Measurements from ENCODE around the gene SLFN12L.
A peak's percentile ranks its signal among the peaks of the same experiment; 100 is the strongest.
"Not testable (repeated sequence)": the region's sequence is repeated elsewhere in the genome, so short reads cannot be mapped to it uniquely, and the experiment has no call there.

Gene SLFN12L

DNA sequence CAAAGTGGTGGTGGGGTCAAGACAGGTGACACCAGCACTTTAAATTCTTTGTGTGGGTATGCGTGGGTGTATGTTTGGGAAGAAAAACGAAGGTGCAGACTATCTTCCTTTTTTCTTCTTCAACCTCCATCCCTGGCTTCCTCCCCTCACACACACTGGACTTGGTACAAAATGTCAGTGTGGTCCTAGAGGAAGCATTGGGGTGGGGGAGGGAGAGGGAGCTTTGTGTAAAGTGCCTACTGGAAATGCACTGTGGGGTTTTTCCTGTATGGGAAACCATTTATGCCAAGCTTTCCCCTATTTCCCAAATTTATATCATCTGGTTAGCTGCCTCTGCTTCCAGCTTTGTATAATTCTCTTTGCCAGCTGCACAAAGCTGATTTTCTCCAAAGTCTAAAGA is 44.4 kb downstream of the SLFN12L start:
- DNase-seq: no peak

- no peak for DNase-seq
These were observed 46.1 kb downstream of the SLFN12L start for GRCh38 chr17:35491417-35491816.

DNA sequence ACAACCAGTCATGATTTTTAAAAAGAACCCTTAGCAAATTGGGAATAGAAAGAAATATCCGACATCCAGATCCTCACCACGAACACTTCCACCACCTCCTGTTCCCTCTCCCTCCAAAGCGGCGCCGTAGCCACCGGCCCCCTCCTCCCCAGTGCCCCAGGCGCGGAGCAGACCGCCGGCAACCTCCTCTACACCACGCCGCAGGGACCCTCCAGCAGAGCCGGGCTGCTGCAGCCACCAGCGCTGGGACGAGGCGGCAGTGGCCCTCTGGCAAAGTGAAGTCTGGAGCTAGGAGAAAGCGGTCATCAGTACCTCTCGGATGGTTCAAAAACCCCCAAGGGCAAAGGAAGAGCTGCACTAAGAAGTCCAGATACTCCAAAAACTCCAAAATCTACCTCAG is 47.5 kb downstream of the SLFN12L start:
- DNase-seq: no peak

GRCh38 chr17:35488991-35489390 is 48.5 kb downstream of the SLFN12L start:
- no peak for DNase-seq

GRCh38 chr17:35486920-35487732 is 50.4 kb downstream of the SLFN12L start:
- peak; percentile 59 for DNase-seq

GRCh38 chr17:35479271-35479670 is 58.2 kb downstream of the SLFN12L start:
- DNase-seq: no peak

- DNase-seq: no peak
These were observed 60.2 kb downstream of the SLFN12L start for GRCh38 chr17:35477248-35477647.

- DNase-seq: no peak
These were observed 61.1 kb downstream of the SLFN12L start for GRCh38 chr17:35476283-35476820.

DNA sequence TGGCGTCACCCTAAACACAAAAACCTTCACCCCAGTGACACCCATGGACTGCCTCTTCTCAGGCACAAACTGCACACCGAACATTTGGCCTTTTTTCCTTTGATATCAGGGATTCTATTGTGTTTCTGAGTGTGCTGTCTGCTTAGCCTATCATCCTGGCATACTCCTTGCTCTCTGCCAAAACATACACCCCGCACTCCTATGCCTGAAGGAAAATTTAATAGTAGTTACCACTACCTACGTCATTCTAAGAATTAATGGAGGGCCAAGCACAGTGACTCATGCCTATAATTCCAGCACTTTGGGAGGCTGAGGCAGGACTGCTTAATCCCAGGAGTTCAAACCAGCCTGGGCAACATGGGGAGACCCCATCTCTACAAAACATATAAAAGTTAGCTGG is 69.0 kb downstream of the SLFN12L start:
- no peak for DNase-seq

- no peak for DNase-seq
These were observed 69.7 kb downstream of the SLFN12L start for GRCh38 chr17:35467824-35468223.

- DNase-seq: peak; percentile 73
These were observed 77.1 kb downstream of the SLFN12L start for GRCh38 chr17:35460354-35460851.

- not testable (repeated sequence) for DNase-seq
These were observed 83.4 kb downstream of the SLFN12L start for GRCh38 chr17:35454035-35454434.

- DNase-seq: no peak
These were observed 84.3 kb downstream of the SLFN12L start for GRCh38 chr17:35453171-35453570.

- no peak for DNase-seq
These were observed 88.0 kb downstream of the SLFN12L start for GRCh38 chr17:35449371-35449931.

DNA sequence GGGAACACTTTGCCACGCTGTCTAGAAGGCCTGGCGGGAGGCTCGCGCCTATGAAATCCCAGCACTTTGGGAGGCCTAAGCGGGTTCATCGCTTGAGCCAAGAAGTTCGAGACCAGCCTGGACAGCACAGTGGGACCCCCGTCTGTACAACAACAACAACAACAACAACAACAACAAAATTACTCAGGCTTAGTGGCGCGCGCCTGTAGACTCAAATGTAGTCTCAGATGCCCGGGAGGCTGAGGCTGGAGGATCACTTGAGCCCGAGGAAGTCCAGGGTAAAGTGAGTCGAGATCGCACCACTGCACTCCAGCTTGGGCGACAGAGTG is 88.6 kb downstream of the SLFN12L start:
- DNase-seq: no peak

GRCh38 chr17:35448214-35448898 is 89.1 kb downstream of the SLFN12L start, which contains the start of gene SLFN13:
Gene SLFN13 (minus strand): TSS chr17:35448766. CDS start chr17:35445680, 3,086 bp downstream.
- peak; percentile 76 for DNase-seq

DNA sequence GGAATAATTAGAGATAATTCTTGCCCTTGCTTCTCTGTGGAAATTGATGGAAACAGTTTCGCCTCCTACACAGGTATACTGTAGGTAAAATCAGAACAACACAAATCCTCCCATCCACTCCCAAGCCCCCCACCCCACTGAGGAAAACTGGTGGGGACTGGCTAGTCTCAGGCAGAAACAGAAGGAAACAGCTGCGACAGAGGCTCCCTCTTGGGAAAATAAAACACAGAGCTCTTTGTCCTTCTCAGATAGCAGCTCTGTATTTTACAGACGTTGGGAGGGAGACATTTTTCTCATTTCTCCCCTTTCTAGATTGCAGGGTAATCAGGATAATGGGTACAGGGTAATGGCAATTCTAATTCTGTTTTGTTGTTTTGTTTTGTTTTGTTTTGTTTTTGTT is 90.0 kb downstream of the SLFN12L start:
- no peak for DNase-seq

DNA sequence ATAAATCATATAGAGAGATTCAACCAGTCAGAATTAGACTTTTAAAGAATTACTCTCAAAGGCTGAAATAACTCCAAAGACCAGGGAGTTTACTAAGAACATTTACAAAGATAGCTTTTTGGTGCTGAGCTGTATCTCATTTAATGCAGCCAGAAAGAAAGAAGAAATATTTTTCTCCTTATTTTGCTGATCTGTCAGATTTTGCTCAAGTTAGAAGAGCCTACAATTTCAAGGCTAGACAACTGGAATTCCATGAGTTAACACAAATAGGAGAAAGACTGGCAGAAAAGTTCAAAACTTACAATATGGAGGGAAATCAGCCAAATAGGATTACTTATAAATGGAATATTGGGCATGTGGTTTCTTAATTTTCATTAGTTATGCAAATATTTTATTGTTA is 99.0 kb downstream of the SLFN12L start:
- no peak for DNase-seq

- no peak for DNase-seq
These were observed 104.2 kb downstream of the SLFN12L start for GRCh38 chr17:35433075-35433894.

- DNase-seq: no peak
These were observed 105.1 kb downstream of the SLFN12L start, which contains the start of gene SLFN12 for GRCh38 chr17:35432176-35433074. Gene SLFN12 (minus strand): TSS chr17:35432500. CDS start chr17:35423028, 9,472 bp downstream.

DNA sequence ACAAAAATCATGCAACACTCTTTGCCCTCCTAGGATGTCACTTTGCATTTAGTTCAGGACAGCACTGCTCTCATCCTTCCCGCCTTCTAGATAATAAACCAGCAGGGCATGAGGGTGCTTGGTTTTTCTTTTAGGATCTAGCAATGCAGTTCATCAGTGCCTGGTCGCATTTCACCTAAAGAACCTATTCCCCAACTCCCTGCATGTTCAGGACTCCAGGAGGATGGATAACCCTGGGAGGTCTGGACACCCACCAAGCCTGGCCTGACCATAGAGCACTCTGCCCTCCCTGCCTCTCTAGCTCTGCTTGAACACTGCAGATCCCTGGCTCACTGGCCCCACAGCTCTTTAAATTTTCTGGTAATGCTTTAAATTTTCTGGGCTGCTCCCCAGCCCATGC is 107.8 kb downstream of the SLFN12L start:
- no peak for DNase-seq

Data from activated gamma-delta T cell (primary cell).